HG02610 (cell line): ENCODE measurements around the gene SYT7.

Experiments used
- ATAC-seq: cut with Tn5 transposase; IDR thresholded peaks from one replicate; pipeline ENCODE4 v1.9.1; 2021; ENCODE audit warnings: mild to moderate bottlenecking, moderate library complexity; ENCODE audit not compliant: unreplicated experiment

SYT7 gene

DNA sequence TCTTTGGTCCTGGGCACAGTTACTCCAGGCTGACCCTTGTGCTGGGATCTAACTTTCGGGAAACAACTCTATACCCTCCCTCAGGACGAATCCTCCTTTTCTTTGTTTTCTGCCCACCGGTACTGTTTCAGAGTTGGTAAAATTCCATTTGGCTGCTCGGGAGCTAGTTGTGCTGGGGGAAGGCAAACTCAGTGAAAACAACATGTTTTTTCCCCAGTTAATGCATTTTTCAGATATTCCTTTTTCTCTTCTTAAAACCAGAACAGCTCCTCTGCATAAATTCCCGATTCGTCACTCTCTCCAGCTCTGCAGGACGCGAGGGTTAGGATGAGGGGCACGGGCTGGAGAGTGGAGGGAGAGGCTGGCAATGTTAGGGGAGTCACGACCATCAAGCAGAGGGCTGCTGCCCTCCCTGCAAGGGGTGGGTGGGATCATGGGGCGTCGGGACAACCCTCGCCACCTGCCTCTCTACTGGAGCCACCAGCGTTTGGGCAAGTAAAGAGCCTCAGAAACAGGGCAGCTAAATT, 41.0 kb downstream of the SYT7 start:
- ATAC-seq = no peak

GRCh38 chr11:61539006-61539405, 41.9 kb downstream of the SYT7 start:
- ATAC-seq = no peak

DNA sequence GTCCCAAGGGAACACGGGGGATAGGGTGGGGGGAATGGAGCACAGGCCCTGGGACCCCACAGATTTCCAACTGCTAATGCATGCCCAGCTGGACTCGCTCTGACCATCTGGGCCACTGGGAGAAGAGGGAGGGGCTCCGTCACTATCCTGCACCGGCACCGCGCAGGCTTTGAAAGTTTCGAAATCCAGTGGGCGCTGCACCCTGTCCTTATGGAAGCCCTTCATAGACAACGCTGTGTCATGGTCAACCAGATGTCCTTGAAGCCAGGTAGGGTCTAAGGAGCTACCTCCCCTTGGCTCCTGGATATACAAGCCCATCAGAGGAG, 42.3 kb downstream of the SYT7 start:
- no peak for ATAC-seq

- ATAC-seq = no peak
Measured at GRCh38 chr11:61537326-61537725, 43.5 kb downstream of the SYT7 start.

DNA sequence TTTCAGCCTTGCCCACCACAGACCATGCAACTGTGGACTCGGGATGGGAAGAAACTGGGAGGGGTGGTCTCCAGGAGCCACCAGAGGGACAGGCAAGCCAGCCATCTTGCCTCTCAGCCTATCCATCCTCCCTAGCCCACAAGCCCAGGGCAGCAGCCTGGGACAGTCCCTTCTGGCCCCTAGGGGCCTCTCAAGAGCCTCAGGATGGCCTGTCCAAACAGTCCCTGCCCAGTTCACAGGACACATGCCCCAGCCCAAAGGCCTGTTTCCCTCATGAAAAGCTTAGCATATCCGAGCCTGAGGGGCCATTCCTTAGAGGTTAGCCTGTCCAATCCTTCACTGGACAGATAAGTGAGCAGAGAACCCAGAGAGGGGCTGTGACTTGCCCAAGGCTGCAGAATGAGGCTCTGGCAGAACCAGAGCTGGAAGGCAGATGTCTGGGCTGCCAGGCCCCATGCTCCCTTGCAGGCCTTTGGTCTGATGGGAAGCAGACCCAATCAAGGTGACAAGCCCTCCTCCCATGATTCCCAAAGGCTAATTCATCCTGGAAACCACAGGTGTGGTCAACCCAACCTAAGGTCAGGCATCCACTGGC, 44.1 kb downstream of the SYT7 start:
- no peak for ATAC-seq

- ATAC-seq = no peak
Measured at GRCh38 chr11:61535998-61536675, 44.7 kb downstream of the SYT7 start.

DNA sequence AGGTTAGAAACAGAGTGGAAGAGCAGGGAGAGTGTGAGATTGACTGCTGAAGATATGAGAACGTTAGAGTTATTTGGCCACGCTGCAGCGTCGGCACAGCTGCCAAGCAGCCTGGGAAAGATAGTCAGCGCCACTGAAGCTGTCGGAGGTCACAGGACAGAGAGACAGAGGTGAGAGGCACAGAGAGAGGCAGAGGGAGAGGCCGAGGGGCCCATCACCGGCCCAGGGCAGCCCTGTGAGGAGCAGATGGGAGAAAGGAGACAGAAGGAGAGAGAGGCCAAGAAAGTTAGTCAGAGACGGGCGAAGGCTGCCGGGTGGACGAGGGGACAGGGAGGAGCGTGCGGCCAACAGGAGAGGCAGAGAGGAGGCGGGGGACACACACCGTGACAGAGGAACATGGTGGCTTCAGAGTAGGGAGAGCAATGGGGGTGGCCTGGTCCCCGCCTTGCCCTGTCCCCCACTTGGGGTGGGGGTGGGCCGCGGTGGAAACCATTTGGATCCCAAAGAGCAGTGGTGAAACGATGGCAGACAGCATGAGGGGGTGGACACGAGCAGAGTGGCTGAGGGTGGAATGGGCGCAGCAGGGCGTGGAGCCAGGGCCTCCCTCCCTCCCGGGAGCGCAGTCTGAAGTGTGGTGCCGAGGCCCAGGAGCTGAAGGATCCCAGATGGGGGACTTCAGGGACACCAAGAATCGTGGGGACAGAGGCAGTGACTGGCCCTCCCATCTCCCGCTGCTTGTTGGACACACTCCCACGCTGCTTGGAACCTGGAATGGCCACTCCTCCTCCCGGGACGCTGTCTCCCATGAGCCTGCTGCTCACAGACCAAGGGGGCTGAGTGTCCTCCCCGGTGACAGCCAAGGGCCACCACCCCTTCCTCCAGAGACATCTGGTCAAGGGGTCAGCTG, 45.7 kb downstream of the SYT7 start:
- no peak for ATAC-seq

DNA sequence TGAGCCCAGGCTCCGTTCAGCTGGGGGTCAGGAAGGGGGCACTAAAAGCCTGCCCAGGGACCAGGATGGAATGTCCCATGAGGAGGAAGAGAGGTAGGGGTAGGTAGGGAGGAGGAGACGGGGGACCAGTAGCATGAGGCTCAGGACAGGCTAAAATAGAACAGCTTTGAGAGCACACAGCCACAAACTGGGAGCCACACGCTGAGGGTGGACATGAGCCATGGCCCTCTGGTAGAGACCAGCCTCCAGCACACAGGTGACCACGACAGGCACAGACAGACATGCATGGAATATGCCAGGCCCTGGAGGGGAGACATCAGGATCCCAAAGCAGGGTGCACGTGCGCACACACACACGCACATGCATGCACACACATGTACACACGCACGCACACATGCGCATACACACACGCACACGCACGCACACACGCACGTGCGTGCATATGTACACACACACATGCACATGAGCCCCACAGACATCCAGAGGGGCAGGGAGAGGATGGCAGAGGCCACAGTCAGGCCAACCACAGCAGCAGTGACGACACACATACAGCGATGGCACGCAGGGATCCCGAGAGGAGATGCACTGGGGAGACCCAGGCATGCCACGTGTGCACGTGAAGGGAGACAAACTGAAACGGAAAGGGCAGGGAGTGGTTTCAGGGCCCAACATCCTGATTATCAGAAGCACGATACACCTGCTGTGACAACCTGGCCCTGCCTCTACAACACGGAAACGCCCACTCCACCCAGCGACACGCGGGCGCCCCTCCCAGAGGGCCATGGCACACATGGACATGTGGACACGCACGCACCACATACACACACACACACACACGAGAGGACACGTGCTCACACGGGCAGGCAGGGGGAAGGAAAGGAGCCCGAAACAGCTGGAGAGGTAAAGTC, 46.6 kb downstream of the SYT7 start:
- no peak for ATAC-seq

DNA sequence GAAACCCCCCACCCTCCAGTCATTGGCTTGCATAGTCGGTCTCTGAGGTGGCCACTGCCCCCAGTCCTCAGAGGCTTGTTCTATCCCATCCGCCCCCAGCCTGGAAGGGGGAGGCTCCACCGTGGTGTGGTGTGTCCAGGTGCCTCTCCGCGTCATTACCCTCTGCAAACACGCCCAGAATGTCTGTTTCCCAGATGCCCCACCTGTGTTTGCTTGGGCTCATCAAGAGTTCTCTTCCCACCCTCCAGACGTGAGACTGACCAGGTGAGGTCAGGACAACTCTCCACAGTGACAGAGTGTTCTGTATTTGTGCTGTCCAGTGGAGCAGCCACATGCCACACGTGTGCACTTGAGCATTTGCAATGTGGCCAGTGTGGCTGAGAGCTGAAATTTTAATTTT, 47.5 kb downstream of the SYT7 start:
- ATAC-seq = no peak

DNA sequence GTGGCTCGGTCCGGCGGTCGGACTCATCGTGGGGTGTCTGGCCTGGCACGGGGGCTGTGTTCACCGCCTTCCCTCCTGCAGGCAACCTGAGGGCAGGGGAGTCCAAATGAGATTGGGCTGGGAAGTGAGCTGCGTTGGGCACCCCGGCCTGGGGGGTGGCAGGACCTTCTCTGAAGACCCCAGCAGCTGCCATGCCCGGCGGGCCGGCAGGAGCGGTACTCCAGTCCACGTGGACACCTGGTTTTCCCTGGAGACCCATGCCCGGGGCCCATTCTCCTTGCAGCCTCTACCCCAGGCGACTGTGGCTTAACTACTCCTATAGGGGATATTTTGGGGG, 47.9 kb downstream of the SYT7 start:
- ATAC-seq = no peak

DNA sequence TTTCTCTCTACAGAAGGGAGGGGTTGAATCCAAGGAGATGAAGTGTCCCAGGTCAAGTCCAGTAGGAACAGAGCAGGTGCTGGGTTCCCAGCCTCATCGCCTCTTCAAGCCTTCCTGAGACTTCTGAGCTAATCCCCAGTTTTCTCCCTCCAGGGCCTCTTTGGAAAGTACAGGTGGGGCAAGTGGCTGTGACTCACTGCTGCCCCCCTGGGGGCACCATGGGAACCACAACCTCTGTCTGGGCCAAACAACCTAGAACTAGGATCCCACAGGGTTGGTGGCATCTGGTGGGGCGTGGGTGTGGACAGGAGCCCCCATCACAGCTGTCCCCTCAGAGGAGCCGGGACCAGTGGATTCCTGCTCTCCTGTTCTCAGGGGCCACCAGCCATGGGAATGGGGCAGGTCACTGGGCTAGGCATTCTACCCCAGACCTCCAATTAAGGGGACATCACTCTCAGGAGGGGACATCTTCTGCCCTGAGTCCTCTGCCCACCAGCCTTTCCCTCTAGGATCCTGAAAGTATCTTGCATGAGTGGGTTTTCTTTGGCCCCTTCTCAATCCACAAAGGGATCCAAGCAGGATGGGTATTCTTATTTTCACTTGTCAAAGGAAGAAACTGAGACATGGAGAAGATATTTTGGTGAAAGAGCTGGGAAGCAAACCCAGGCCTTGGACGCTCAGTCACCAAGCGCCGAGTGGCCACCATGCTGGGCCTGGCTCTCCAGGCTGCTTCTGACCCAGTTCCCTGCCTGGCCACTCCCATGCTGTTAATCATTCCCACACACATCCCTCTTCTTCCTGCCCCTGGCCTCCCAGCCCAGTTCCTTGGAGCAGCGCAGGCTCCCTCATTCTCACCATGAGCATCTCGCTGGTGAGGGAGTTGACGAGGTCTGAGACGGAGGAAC, 48.5 kb downstream of the SYT7 start:
- no peak for ATAC-seq

DNA sequence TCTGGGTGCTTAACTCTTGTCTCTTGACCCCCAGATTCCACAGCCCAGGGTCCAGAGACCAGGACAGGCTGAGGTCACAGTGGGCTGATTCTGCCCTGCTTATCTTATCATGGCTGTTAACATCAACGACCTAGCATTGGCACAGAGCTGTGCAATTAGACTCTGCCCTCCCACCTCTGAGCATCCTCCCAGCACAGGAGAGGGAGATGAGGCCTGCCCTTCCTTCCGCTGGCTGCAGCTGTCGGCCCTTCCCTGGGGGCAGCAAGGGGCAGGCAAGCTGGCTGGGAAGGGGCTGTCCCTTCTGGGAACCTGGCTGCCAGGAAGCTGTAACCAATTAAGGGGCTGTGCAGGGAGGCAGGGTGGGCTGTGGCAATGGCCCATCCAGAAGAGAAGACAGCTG, 49.8 kb downstream of the SYT7 start:
- no peak for ATAC-seq

- ATAC-seq = no peak
Measured at GRCh38 chr11:61529537-61530225, 51.2 kb downstream of the SYT7 start.

DNA sequence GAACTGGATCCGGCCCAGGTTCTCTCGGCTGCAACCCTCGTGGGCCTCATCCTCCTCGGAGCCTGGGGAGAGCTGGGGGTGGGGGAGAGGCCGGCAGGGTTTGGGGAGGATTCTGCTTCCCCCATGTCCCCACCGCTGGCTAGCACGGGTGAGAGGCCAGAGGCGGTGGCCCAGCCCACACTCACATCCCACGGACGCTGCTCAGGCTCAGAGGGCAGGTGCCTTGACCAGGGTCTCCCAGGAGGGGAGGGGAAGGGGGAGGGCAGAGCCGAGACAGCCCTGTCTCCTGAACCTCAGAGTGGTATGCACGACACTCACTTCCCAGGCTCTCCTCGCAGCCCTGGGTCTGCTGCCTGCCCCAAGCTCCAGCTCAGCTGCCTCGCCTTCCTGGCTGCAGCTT, 52.8 kb downstream of the SYT7 start:
- no peak for ATAC-seq

GRCh38 chr11:61526956-61527731, 53.7 kb downstream of the SYT7 start:
- no peak for ATAC-seq

DNA sequence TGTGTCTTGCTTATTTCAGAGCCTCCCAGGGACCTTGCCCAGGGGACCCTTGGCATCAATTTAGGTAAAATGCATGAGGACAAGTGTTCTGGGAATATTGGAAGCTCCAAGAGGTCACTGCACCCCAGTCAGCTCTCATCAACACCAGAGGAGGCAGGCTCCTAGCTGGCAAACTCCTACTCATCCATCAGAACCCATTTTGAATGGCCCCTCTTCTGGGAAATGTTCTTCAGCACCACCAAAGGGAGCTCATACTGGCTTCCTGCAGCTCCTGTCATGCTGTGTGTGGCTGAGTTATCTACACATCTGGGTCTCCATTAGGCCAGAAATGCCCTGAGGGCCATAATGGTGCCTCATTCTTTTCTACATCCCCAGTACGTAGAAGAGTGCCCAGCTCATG, 54.6 kb downstream of the SYT7 start:
- ATAC-seq = no peak

GRCh38 chr11:61524963-61525587, 55.8 kb downstream of the SYT7 start:
- no peak for ATAC-seq

DNA sequence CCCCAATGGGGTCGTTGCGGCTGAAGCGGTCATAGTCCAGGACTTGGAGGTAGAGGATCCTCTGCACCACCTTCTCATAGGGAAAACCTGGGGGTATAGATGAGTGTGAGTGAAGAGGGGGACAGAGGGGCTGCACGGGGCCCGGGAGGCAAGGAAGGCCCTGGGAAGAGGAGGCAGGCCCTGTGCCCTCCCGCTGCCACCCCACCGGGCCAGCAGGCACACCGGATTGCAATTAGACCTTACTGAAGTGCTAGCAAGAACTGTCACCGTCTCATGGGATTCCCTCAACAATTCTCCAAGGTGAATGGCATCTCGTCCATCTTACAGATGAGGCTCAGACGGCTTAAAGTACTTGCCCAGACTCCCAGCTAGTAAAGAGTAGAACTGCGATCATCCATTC, 56.4 kb downstream of the SYT7 start:
- no peak for ATAC-seq
